GM18909 (cell line): ENCODE measurements around the gene DAGLA.

Experiments used
- ATAC-seq: cut with Tn5 transposase; IDR thresholded peaks from one replicate; pipeline ENCODE4 v1.9.1; 2021; ENCODE audit warnings: mild to moderate bottlenecking; ENCODE audit not compliant: unreplicated experiment, poor library complexity

DAGLA gene

GRCh38 chr11:61687420-61687819 lies 7.2 kb downstream of the DAGLA start:
- ATAC-seq = no peak

GRCh38 chr11:61688365-61689163 lies 8.4 kb downstream of the DAGLA start:
- no peak for ATAC-seq

DNA sequence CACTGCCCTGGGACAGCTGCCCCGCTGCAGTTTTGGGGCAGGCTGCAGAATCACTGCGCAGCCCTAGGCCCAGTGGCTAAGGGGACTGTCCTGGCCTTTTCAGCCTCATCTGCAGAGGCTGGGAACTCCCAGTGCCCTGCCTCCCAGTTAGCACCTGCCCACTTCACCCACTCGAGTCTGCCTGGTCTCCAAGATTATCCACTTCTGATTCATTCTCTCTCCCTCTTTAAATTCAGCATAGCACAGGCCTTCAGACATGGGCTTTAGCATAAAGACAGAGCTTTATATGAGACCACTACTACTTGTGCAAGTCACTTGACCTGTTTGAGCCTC lies 8.9 kb downstream of the DAGLA start:
- no peak for ATAC-seq

GRCh38 chr11:61690706-61691379 lies 10.7 kb downstream of the DAGLA start:
- ATAC-seq = no peak

DNA sequence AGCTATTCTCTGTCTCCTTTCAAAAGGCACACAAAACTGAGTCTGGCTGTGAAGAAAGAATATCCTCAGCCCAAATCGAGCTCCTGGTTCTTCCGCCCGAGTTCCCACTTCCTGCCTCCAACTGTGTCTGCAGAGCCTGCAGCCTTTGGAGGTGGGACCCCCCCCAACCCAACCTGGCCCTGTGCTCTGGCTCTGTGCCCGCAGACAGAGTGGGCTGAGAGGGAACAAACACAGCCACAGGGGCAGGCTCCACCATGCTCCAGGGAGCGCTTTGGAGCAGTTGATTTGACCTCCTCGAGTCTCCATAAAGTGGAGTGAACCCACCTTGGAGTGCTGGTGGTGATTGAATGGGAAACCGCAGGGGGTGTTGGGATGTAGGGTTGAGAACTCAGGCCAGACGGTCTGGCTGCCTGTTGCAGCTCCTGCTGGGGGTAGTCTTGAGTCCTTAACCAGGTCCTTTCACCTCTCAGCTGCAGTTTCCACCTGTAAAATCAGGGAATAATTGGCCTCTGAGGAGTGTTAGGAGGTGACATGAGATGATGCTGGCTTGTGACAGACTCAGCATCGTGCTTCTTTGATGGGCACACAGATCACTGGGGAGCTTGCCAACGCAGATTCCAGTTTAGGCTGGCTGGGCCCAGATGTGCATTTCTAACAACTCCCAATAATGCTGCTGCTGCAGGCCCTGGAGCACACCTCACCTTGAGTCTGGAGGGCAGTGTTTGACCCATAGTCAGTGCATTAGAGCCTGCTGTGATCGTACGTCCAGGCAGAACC lies 11.4 kb downstream of the DAGLA start:
- ATAC-seq = no peak

DNA sequence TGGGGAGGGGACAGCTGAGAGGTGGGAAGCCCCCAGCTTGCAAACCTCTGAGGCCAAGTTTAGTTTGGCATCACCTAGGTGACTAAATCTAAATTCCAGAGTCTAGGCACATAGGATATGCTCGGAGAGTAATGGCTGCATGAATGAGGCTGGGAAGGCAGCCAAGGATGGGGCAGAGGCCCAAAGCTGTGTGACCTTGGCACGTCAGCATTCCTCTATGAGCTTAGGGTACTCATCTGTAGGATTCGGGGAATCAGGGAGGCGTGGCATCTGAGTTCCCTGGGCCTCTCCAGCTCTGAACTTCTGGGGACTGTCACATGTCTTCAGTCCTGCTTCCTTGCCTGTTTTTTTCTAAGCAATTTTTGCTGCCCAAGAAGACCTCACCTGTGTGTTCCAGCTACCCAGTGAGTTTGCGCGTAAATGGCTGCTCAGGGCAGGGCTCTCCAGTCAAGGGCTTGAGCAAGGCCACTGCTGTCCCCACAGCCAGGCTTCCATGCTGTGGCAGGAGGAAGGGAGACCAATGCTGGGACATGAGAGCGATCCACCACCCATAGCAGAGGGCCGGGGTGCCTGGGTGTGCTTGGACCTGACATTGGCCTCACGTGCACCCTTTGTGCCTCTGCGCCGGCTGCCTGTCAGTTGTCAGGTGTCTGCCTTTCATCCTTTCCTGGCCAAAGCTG lies 13.9 kb downstream of the DAGLA start:
- ATAC-seq = no peak

DNA sequence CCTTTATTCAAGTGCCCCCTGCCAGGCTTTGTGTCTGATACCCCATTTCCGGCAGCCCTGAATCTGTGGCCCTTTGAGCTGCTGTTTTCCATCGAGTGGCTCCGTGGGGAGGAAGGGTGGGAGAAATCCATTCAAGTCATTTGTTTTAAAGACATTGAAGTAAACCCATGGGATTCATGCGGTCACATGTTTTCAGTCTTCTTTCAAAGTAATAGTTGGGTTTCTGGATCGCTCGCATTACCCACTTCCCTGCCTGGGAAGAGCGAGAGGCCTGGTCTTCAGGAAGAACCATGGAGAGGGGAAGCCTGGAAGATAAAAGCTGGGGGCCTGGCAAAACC lies 14.4 kb downstream of the DAGLA start:
- no peak for ATAC-seq

- ATAC-seq = no peak
Observed at GRCh38 chr11:61694946-61695706, 14.9 kb downstream of the DAGLA start.

DNA sequence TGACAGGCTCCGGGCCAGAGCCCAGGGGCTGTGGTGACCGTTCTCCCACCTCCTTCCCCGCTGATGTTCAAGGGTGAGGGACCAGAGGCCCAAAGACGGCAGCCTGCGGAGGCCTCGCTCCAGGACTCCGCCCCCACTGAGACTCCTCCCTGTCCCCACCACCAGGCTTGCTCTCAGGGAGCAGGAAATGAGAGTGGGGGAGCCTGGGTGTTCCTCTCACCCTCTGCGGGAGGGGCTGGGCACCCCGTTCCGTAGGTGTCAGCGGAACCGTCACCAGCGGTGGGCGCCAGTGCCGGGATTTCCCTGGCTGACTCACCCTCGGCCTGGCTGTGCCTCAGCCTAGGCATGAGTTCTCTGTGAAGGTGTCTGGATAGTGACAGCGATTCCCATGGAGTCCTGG lies 15.7 kb downstream of the DAGLA start:
- ATAC-seq = peak; percentile 72

- ATAC-seq = no peak
Observed at GRCh38 chr11:61696602-61697001, 16.4 kb downstream of the DAGLA start.

- ATAC-seq = no peak
Observed at GRCh38 chr11:61697078-61697502, 16.9 kb downstream of the DAGLA start.

DNA sequence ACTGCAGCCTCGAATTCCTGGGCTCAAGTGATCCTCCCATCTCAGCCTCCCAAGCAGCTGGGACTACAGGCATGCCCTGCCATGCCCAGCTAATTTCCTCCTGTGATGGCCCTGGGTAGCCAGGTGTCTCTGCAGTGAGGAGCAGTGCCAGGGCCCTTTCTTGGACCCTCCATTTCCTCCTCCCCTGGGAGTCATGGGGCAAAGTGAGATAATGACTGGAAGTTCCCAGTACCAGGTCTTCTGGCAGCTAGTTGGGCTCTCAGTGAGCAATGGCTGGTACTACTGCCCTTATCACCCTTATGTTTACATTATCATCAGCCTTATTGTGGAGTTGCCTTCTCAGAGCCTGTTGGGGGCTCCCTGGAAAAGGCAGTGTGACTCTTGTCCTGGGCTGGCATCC lies 17.6 kb downstream of the DAGLA start:
- ATAC-seq = no peak

GRCh38 chr11:61698173-61698948 lies 18.2 kb downstream of the DAGLA start:
- ATAC-seq = no peak

- no peak for ATAC-seq
Observed at GRCh38 chr11:61699737-61700160, 19.6 kb downstream of the DAGLA start.

- ATAC-seq = no peak
Observed at GRCh38 chr11:61700212-61700611, 20.0 kb downstream of the DAGLA start.

DNA sequence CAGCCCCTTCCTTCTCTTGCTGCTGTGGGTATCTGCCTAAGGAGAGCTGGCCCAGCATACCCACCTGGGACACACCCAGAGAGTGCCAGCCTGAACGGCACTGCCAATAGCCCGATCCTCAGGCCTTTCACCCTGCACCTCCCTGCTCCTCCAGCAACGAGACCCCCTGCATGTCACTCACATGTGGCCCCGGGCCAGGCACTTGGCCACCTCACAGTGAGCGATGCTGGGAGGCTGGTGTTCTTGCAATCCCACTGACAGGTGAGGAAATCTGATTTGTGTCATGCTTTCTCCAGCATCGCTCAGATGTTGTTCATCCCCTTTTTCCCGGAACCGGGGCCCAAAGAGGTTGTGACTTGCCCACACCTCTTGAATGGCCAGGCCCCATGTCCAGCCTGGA lies 20.5 kb downstream of the DAGLA start:
- ATAC-seq = no peak

DNA sequence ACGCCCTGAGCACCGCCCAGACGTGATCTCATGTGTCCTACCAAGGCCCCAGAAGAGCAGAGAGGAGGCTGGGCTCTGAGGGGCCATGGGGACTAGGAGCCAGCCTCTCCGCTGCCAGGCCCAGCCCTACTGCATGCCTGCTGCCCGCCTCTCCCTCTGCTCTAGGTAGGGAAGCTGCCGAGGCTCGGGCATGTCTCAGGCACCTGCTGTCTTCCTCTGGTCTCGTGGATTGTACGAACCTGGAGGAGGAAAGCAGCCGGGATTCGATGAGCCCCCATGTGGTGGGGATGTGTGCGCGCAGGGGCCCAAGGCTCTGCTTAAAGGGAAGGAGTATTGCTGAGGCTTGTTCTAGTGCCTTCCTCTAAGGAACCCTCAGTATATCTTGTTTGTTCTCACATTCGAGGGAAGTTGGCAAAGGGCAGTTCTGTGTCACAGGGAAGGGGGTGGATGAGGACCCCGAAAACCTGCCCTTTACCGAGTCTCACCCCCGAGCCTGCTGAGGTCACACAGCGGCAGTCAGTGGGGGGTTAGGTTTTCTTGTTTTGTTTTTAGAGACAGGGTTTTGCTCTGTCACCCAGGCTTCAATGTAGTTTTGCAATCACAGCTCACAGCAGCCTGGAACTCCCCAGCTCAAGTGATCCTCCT lies 21.2 kb downstream of the DAGLA start:
- ATAC-seq = no peak

- ATAC-seq = no peak
Observed at GRCh38 chr11:61702701-61703312, 22.6 kb downstream of the DAGLA start.
